Dendritic cell treated with granulocyte-macrophage colony-stimulating factor and Interleukin-4, amounts not matched to agents 40 ng/mL and 50 ng/mL, for 4 days (primary cell): Measurements from ENCODE around the gene TRMT44.

Source experiments
- H3K27ac Mint-ChIP-seq: one replicate; pipeline ENCODE4 v1.8.0; 2022; ENCODE audit warnings: mild to moderate bottlenecking, mixed read lengths
- H3K27me3 Mint-ChIP-seq: one replicate; pipeline ENCODE4 v1.8.0; 2022; ENCODE audit warnings: mild to moderate bottlenecking, mixed read lengths
- H3K36me3 Mint-ChIP-seq: one replicate; pipeline ENCODE4 v1.8.0; 2022; ENCODE audit warnings: low read depth, mixed read lengths
- H3K4me1 Mint-ChIP-seq: one replicate; pipeline ENCODE4 v1.8.0; 2022; ENCODE audit warnings: low read depth, mixed read lengths
- H3K4me3 Mint-ChIP-seq: one replicate; pipeline ENCODE4 v1.8.0; 2022; ENCODE audit warnings: mild to moderate bottlenecking, moderate library complexity, mixed read lengths
- H3K9me3 Mint-ChIP-seq: one replicate; pipeline ENCODE4 v1.8.0; 2022; ENCODE audit warnings: mixed read lengths
- intact Hi-C: fragments of 100-400 bp; cut with micrococcal nuclease; formaldehyde crosslinking; loops from one replicate; pipeline ENCODE4 v1.15.0; 2022

TRMT44 gene

GRCh38 chr4:8434251-8435073 is 6.1 kb upstream of the TRMT44 start:
- peaks cover 12% of the 10 kb centered on the region for H3K36me3 Mint-ChIP-seq
- intact Hi-C loops, result no loop called here
- peaks cover 21% of the 10 kb centered on the region for H3K4me1 Mint-ChIP-seq
- no peaks in the 10 kb centered on the region for H3K27me3 Mint-ChIP-seq
- H3K9me3 Mint-ChIP-seq, result peaks cover 17% of the 10 kb centered on the region
- H3K27ac Mint-ChIP-seq, result no peak overlapping the region
- no peak overlapping the region for H3K4me3 Mint-ChIP-seq

DNA sequence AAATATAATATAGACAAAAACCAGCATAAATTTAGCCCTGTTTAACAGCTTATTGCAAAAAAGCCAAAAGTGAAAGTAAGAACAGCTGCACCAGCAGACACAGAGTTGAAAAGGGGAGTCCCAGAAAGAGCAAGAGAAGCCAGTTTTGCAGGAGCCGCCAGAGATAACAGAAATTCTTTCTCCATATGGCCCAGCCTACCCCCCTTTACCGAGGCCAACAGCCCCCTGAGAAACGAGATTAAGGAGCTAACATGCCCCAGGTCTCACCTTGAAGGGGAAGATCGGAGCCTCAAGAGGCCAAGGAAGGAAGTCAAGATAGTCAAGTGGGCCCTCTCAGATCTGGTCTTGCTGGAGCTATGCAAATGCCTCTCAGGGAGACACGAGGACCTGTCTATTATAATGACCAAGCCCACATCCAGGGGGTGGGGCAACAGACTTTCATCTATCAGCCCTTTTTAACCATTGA is 4.9 kb upstream of the TRMT44 start:
- H3K9me3 Mint-ChIP-seq, result peaks cover 24% of the 10 kb centered on the region
- peaks cover 21% of the 10 kb centered on the region for H3K36me3 Mint-ChIP-seq
- no peak overlapping the region for H3K4me3 Mint-ChIP-seq
- intact Hi-C loops, result no loop called here
- H3K27me3 Mint-ChIP-seq, result no peaks in the 10 kb centered on the region
- peaks cover 29% of the 10 kb centered on the region for H3K4me1 Mint-ChIP-seq
- H3K27ac Mint-ChIP-seq, result no peak overlapping the region

DNA sequence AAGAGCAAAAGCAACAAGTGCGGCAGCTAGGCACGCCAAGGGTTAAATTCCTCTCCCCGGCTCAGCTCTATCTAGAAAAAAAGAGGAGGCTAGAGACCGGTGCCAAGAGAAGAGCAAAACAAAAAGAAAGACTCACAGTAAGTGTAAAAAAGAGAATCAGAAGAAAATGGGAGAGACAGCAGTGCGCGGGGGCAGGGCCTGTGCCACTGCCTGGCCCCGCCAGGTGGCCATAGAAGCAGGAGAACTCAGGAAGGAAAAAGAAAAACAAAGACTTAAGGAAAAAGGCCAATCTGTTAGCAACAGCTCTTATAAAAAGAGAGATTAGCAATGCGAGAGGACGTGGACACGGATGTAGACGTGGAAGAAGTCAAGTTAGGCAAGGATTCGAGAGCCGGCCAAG is 3.3 kb upstream of the TRMT44 start:
- peaks cover 42% of the 10 kb centered on the region for H3K4me1 Mint-ChIP-seq
- H3K36me3 Mint-ChIP-seq, result peaks cover 26% of the 10 kb centered on the region
- intact Hi-C loops, result no loop called here
- H3K27me3 Mint-ChIP-seq, result no peaks in the 10 kb centered on the region
- H3K9me3 Mint-ChIP-seq, result peaks cover 24% of the 10 kb centered on the region
- H3K4me3 Mint-ChIP-seq, result no peak overlapping the region
- H3K27ac Mint-ChIP-seq, result no peak overlapping the region

- Mint-ChIP-seq H3K27me3 (no peaks in the 10 kb centered on the region), H3K27ac (no peak overlapping the region), H3K36me3 (peaks cover 34% of the 10 kb centered on the region), H3K4me1 (peaks cover 57% of the 10 kb centered on the region), H3K9me3 (peaks cover 24% of the 10 kb centered on the region), H3K4me3 (no peak overlapping the region)
- intact Hi-C loops, result no loop called here
Measured at GRCh38 chr4:8438743-8439142, 1.8 kb upstream of the TRMT44 start.

- intact Hi-C loops, result no loop called here
- H3K27ac Mint-ChIP-seq, result no peak overlapping the region
- H3K36me3 Mint-ChIP-seq, result peaks cover 34% of the 10 kb centered on the region
- no peaks in the 10 kb centered on the region for H3K27me3 Mint-ChIP-seq
- peaks cover 24% of the 10 kb centered on the region for H3K9me3 Mint-ChIP-seq
- H3K4me1 Mint-ChIP-seq, result peaks cover 59% of the 10 kb centered on the region
- H3K4me3 Mint-ChIP-seq, result no peak overlapping the region
Measured at GRCh38 chr4:8439168-8439567, 1.4 kb upstream of the TRMT44 start.

DNA sequence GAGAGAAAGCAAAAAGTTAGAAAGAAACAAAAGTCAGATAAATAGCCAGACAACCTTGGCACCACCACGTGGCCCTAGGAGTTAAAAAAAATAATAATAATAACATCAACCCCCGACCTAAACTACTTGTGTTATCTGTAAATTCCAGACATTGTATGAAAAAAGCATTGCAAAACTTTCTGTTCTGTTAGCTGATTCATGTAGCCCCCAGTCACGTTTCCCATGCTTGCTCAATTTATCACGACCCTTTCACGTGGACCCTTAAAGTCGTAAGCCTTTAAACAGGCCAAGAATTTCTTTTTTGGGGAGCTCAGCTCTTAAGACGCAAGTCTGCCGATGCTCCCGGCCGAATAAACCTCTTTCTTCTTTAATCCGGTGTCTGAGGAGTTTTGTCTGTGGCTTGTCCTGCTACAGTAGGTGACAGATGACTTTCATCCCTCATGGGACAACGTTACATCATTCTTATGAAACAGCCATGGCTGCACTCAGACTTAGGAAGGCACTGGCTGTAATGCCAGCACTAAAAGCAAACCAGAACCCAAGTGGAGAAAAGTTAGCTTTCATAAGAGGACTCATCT is 574 bp upstream of the TRMT44 start:
- Mint-ChIP-seq H3K27me3 (no peaks in the 10 kb centered on the region), H3K4me1 (peaks cover 59% of the 10 kb centered on the region), H3K4me3 (peak overlapping the region; percentile 84), H3K36me3 (peaks cover 32% of the 10 kb centered on the region), H3K9me3 (peaks cover 24% of the 10 kb centered on the region), H3K27ac (peak overlapping the region; percentile 97)
- intact Hi-C loops, result loop anchor here (1.0 kb wide), 1 partner anchor 12 kb away; no protein-coding TSS in a partner anchor

- Mint-ChIP-seq H3K4me3 (peak overlapping the region; percentile 84), H3K4me1 (peaks cover 50% of the 10 kb centered on the region), H3K27me3 (no peaks in the 10 kb centered on the region), H3K9me3 (peaks cover 24% of the 10 kb centered on the region), H3K36me3 (peaks cover 44% of the 10 kb centered on the region), H3K27ac (peak overlapping the region; percentile 97)
- intact Hi-C loops, result no loop called here
Measured at GRCh38 chr4:8441499-8442091, 1.0 kb downstream of the TRMT44 start.

GRCh38 chr4:8442596-8443358 is 2.2 kb downstream of the TRMT44 start:
- Mint-ChIP-seq H3K4me1 (peaks cover 44% of the 10 kb centered on the region), H3K36me3 (peaks cover 56% of the 10 kb centered on the region), H3K27me3 (no peaks in the 10 kb centered on the region), H3K27ac (peak overlapping the region; percentile 51), H3K9me3 (peaks cover 15% of the 10 kb centered on the region), H3K4me3 (no peak overlapping the region)
- intact Hi-C loops, result no loop called here

GRCh38 chr4:8443801-8444200 is 3.2 kb downstream of the TRMT44 start:
- Mint-ChIP-seq H3K36me3 (peaks cover 66% of the 10 kb centered on the region), H3K4me3 (no peak overlapping the region), H3K4me1 (peaks cover 43% of the 10 kb centered on the region), H3K9me3 (peaks cover 13% of the 10 kb centered on the region), H3K27me3 (no peaks in the 10 kb centered on the region), H3K27ac (no peak overlapping the region)
- intact Hi-C loops, result no loop called here

DNA sequence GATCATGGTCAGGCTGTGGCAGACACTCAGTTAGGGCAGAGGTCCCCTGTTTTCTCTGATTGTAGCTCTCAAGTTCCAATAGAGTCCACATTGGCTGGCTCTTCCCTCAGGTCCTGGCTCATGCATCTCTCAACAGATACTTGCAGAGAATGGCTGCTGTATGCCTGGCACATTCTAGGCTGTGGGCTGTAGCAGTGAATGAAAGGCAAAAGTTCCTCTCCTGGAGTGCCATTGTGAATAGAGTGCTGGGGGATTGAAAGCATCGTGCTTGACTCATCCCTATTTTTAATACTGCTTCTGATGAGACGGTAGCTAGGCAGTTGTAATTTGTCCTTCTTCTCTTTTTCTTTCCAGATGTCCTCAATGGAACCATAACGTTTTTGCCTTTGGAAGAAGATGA is 5.5 kb downstream of the TRMT44 start:
- H3K36me3 Mint-ChIP-seq, result peaks cover 75% of the 10 kb centered on the region
- peaks cover 28% of the 10 kb centered on the region for H3K4me1 Mint-ChIP-seq
- intact Hi-C loops, result no loop called here
- H3K4me3 Mint-ChIP-seq, result no peak overlapping the region
- no peaks in the 10 kb centered on the region for H3K27me3 Mint-ChIP-seq
- no peaks in the 10 kb centered on the region for H3K9me3 Mint-ChIP-seq
- H3K27ac Mint-ChIP-seq, result no peak overlapping the region

DNA sequence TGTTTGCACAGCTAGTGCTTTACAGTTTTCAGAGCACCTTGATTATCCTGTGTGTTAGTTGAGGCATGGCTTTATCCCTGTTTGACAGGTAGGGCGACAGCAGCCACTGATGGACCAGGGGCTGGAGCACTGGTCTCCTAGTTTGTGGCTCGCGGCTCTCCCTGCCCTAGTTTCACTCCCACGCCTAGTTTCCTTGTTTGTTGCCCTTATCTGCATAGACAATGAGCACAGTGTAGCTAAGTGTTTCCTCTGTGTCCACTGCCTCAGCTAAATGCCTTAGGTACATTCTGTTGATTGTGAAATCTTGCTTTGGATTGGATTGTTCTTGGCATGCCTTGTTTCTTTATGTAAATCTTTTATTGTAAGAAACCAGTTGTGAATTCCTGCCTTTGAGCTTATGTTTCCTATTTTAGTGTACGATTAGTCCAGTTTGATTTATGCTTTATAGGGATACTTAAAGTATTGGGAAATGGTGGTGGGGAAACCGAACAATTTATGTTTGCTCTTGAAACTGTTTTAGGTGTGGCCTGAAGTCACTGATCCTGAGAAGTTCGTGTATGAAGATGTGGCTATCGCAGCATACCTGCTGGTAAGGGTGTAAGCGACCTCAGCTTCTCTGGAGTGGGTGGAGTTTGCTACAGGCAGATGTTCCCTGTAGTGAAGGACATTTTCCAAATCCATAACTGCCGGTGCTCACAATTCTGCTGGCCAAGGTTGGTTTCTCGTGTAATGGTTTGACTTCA is 11.0 kb downstream of the TRMT44 start:
- Mint-ChIP-seq H3K27ac (no peak overlapping the region), H3K9me3 (no peaks in the 10 kb centered on the region), H3K27me3 (no peaks in the 10 kb centered on the region), H3K4me1 (peaks cover 6% of the 10 kb centered on the region), H3K4me3 (no peak overlapping the region), H3K36me3 (peaks cover 96% of the 10 kb centered on the region)
- intact Hi-C loops, result no loop called here

- no peak overlapping the region for H3K4me3 Mint-ChIP-seq
- H3K9me3 Mint-ChIP-seq, result no peaks in the 10 kb centered on the region
- no peaks in the 10 kb centered on the region for H3K27me3 Mint-ChIP-seq
- intact Hi-C loops, result no loop called here
- peaks cover 96% of the 10 kb centered on the region for H3K36me3 Mint-ChIP-seq
- H3K4me1 Mint-ChIP-seq, result peaks cover 6% of the 10 kb centered on the region
- H3K27ac Mint-ChIP-seq, result no peak overlapping the region
Measured at GRCh38 chr4:8453957-8454356, 13.4 kb downstream of the TRMT44 start.

GRCh38 chr4:8457646-8458252 is 17.2 kb downstream of the TRMT44 start:
- Mint-ChIP-seq H3K4me1 (peaks cover 6% of the 10 kb centered on the region), H3K36me3 (peaks cover 94% of the 10 kb centered on the region), H3K4me3 (no peak overlapping the region), H3K27ac (no peak overlapping the region), H3K27me3 (no peaks in the 10 kb centered on the region), H3K9me3 (no peaks in the 10 kb centered on the region)
- intact Hi-C loops, result no loop called here
